ENCODE measurements around the gene ALDH1A1. TPM values are rescaled to one million over a fixed set of nuclear protein-coding genes. Genes with fewer than 3 reads are reported as not detected.

ALDH1A1 gene
- 4.4 and 7.6 TPM in 2 replicates for total RNA-seq (2014; rRNA removed; shearing (Covaris generic))

DNA sequence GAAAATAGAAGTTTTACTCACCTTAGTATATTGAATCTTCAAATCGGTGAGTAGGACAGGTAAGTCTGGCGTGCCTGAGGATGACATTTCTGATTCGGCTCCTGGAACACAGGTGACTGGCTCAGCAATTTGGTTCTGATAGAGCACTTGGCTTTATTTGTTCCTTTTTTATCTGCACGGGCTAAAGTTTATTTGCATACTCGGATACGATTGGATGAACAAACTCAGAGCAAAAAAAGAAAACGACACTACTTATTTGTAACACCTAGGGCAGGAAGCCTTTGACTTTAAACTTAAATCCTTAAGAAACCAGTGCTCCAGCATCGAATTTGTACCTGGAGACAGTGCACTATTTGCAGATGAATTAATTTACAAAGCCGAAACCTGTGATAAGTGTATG is at the start of gene ALDH1A1:
ALDH1A1 (minus strand) TSS at position 140 of the 400 bp plus-strand sequence; CDS start at position 87, 53 bp downstream.
- DNase-seq (ENCODE audit: low spot score) = no peak

DNA sequence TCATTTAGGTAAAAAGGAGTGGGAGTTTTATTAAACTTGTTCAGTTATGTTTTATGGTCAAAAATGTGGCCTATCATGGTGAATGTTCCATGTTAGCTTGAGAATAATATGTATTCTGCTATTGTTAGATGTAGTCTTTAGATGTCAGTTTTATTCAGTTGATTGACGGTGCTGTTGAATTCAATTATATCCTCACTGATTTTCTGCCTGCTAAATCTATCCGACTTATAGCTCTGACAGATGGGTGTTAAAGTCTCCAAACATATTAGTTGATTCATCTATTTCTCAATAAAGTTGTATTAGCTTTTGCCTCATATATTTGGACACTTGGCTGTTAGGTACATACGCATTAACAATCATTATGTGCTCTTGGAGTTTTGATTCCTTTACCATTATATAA is 49.0 kb upstream of the ALDH1A1 start:
- DNase-seq (ENCODE audit: low spot score) = no peak

DNA sequence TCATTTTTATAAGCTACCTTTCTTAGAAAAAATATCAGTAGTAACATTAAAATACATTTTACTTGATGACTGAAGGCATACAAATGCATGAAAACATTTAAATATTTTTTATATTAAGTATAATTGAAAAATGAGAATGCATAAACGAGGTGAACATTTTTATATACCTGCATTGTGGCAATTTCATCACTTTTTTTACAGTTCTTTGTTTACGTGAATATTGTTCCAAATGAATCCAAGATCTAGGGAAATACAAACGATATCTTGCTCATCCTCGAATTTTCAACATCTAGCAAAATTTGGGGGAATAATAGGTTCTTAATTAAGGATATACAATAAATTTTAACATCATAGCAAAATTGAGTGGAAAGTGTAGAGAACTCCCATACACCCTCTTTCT is 45.5 kb upstream of the ALDH1A1 start:
- no peak for DNase-seq (ENCODE audit: low spot score)

DNA sequence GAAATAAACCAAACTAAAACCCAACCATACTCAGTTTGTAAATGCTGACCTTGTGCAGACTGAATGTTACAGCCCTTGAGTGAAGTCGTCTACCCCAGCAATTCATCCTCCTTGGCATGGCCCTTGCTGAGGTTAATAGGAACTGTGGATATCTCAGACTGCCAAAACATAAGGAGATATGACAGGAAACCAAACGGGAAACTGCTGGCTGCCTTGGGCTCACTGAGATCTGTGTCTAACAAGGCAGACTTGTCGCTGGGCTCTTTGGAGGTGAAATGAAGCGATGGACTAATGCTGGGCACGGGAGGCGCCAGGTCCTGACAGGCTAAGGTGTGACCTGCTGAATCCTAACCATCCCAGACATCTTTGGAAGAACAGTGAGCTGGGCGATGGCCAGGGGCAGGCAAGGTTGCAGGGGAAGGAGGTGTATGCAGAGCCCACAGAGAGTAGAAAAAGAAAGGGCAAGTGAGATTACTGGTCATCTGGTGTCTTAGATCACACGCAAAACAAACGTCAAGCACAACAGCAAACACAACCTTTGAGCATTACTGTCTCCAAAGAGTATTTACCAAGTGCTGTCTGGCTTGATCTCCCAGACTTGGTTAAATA is 44.6 kb upstream of the ALDH1A1 start:
- no peak for DNase-seq (ENCODE audit: low spot score)

DNA sequence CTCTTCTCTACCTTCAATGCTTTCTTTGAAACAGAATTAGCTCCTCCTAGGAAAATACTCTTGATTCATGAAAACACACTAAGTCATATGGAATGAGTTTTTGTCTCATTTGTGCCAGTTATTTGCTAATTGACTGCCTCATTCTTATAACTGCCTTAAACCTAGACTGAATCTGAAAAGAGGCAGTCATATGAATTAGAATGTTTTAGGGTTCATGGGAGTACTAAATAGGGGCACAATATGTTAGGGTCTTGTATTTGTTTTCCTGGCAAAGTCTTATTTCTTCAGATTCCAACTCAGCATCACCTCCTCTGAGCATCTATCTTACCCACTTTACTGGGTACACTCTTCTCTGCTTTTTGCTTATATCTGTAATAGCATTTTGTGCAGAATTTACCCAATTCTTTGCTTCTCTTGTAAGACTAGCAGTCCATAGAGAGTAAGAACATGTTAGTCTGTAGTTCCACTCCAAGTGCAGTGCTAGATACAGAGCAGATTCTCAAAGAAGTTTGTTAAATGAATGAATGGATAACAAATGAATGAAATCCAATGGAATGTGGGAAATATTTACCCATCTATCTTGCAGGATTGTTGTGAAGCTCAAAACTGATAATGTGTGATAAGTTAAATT is 43.9 kb upstream of the ALDH1A1 start:
- DNase-seq (ENCODE audit: low spot score) = no peak

DNA sequence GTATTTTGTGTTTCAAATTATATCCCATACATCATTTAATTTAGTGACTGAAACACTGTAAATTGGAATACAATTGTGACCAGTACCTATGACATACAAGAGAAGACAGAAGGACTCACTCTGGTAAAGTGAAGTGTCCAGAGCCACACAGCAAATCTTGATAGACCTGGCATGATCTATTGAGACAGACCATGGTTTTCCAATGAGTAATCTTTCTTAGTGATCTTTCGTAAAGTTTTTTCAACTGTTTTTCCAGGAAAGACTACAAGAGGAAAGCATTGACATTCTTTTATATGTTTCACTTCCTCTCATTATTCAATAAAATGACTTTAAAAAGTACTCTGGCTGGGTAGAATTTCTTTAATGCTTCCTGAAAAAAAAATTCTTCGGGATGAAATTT is 43.3 kb upstream of the ALDH1A1 start:
- no peak for DNase-seq (ENCODE audit: low spot score)

DNA sequence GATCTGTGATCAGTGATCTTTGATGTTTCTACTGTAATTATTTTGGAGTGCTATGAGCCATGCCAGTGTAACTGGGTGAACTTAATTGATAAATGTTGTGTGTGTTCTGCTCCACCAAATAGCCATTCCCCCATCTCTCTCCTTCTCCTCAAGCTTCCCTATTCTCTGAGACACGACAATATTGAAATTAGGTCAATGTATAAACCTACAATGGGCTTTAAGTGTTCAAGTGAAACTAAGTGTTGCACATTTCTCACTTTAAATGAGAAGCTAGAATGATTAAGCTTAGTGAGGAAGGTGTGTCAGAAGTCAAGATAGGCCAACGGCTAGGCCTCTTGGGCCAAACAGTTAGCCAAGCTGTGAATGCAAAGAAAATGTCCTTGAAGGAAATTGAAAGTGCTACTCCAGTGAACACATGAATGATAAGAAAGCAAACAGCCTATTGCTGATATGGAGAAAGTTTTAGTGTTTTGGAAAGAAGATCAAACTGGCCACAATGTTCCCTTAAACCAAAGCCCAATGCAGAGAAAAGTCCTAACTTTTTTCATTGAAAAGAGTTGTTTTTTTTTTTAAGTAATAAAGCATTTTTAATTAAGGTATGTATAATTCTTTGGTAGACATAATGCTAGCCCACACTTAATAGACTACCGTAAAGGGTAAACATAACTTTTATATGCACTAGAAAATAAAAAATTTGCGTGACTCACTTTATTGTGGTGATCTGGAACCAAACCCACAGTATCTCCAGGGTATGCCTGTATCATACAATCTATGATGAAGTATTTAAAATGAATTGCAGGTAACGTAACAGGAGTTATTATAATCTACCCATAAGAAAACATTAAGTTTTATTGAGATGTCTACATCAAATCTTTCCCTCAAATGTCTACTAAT is 42.5 kb upstream of the ALDH1A1 start:
- no peak for DNase-seq (ENCODE audit: low spot score)

DNA sequence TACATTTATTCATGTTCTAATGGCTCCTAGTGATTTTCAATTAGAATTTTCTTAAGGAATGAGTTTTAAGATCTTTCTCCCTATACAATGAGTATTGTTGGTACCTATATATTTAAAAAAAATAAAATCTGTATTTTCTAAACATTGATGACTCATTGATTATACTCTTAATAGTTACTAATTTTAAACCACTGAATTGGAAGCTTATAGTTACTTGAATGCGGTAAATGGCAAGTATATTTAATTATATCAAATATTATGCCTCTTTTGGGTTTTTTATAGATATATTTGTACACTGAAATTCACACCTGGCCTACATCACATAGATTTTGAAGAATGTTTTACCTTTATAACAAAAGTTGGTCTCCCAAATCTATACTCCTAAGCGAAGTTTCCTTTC is 38.9 kb upstream of the ALDH1A1 start:
- no peak for DNase-seq (ENCODE audit: low spot score)

DNA sequence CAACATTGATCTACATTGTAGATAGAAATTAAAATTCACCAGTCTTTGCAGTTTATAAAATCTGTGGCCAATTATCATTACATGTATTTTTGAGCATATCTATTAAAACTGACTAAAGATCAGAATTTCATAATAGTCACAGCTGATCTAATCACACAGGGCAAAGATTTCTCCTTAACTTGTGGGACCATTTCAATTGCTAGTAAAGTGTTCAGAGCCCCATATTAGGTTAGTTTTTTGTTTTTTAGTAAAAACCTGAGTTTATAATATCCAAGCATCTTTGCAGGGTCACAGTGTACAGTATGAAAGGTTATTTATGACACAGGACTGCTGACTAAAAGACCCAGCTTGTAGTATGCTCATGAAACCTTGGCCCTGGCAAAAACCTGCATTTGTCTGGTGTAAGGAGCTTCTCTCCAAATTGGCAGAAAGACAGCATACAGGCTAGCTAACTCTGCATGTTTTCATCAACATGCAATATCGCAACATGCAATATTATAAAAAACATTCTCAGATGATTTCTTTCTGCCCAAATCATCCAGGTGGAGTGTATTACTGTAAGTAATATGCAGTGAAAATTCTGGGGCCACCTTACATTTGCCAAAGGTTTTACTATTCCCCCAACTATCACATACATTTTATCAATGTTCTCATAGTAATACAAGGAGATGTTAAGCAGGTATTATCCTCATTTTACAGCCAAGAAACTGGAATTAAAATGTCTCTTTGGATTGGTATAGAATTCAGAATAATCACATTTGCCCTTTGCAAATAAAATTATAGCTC is 37.7 kb upstream of the ALDH1A1 start:
- no peak for DNase-seq (ENCODE audit: low spot score)

DNA sequence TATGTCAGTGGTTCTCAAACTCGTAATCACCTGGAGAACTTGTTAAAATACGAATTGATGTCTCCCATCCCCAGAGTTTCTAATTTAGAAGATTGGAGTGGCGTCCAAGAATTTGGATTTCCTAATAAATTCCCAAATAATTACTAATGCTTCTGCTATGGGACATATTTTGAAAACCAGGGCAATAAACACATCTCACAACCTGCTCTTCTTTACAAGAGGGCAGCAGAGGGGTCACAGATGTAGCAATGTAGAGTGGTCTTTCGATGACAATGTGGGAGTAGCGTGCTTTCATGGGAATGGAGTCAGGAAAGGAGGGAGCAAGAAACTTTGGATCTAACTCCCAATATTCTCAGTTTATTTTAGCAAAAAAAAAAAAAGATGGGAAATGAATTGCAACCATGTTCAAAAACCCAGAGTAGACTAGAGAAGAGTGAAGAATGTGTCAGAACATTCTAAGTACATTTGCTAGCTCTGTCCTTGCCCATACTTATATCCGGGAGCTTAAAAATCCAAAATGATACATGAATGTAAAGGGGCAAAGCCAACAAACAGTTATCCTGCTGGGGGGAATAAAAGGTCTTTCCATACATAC is 33.8 kb upstream of the ALDH1A1 start:
- DNase-seq (ENCODE audit: low spot score) = no peak

DNA sequence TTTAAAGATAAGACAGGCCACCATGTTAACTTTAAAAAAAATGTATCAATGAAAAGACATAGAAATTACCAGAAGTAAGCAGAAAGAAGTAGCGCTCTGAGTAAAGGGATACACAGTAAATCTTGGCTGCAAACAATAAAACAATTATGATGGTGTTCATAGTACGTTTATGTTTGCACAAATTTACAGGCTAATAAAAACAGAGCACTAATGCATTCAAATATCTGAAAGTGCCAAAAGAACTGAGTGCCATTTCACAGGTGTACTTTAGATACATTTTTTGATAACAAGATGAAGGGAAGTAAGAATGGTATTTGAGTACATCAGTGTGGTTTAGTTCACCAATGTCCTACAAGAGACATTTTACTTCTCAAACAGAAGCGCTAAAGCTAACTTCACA is 32.9 kb upstream of the ALDH1A1 start:
- no peak for DNase-seq (ENCODE audit: low spot score)

DNA sequence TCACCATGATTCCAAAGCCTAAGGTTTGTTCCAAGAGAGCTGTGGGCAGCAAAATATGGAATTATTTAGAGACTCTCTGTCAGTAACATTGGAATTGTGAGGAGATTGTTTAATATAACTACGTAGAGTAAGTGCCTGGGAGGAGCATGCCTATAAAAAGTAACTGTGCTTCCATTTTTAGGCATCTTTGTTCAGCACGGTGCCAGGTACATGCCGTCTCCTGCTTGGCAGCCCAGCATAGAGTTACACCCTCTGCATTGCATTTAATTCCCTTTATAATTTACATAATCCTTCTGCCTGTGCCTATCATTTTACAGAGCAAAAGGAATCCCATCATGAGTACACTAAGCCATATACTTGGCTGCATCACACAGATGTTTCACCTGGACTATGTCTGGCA is 32.1 kb upstream of the ALDH1A1 start:
- DNase-seq (ENCODE audit: low spot score) = no peak

DNA sequence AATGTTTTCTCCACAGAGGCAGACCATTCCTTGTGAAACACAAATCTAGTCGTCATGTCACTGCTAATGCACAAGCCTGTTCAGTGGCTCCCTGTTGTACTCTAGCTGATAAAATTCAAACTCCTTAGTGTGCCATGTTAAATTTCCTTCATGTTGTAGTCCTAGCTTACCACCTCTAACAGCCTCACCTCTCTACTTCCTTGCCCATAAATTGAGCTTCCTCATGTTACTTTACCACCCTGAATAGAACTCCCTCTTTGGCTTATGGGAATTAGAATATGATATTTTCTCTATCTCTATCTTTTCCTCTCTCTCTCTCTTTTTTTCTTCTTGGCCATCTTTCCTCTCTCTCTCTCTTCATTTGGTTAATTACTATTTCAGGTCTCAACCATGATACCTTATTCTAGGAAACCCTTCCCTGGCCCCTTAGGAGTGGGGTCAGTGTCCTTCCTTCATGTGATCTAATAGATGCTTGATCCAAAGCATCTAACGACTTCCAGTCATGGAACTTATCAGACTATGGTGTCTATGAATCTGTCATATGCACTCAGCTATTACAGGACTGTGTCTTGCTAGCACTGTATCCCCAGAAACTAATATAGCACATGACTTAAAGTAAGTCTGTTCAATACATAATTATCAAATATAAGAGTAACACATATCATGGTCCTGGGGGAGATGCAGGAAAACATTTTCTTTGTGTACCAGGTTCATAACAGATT is 31.5 kb upstream of the ALDH1A1 start:
- no peak for DNase-seq (ENCODE audit: low spot score)

DNA sequence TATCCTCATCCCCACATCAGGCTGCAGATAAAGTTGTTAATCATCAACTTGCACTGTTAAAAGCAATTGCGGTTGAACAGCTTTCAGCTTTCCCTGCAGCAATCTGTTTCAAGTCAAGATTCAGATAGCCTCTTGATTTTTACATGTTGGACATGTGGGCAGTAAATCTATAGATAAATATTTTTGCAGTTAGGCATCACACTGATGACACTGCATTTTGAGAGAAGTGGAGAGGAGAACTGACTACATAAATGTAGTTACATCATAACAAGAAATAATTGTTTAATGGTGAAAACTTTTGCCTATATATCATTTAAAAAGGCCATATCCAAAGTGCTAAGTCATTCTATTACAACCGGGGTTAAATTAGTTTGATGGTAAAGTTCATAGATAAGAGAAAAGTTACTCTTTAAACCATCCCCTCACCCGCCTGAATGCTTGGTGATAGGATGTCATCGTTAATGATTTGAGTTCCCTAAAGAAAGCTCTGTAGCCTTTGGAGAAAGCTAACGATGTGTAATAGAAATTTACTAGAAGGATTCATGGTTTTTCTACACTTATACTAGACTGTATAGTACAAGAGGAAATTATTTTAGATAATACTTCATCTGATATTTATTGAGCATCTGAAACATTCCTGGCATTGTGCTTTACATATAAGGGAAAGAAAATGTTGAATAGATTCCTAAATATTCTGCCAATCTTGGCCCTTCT is 30.8 kb upstream of the ALDH1A1 start:
- DNase-seq (ENCODE audit: low spot score) = no peak

DNA sequence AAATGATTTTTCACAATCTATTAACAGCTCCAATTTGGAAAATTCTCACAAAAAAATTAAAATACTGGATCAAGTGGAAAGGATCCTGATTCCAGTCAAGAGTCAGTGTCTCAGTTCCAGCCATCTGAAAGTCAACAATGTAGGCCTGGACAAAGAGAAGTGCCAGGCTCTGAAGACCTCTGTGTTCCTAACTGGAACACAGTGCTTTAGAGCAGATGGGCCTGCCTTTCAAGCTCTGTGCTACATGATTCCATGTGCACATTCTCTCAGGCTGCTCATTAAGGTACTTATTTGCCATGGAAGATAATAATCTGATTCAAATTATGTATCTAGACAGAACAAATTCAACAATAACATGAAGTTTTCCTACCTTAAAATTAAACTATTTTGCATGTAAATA is 30.2 kb upstream of the ALDH1A1 start:
- DNase-seq (ENCODE audit: low spot score) = no peak

DNA sequence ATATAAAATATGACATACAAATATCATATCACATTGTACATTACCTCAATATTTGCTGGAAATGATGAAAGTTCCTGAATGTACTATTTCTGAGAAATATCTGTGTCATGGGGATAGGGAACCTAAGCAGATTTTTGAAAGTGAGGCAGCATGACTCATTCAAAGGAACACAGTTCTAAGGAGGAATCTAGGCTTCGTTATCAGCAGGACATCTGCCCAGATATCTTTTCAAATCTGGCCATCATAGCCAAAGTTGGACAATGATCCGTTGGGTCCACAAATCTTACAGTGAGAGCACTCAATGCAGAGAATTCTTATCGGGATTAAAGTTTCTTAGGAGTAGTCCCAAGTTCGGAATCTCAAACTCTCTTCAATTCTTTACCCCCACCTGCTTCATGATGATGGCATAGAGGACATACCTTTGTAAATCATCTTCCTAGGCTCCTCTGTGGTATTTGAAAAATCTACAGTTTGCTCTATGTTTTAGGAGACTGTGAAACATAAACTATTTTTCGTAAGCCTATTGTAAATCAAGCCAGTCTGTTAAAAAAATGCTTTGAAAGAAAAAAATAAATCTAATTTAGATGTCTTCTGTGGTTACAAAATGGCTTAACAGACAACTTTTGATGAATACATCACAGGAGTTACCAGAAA is 29.4 kb upstream of the ALDH1A1 start:
- DNase-seq (ENCODE audit: low spot score) = no peak

DNA sequence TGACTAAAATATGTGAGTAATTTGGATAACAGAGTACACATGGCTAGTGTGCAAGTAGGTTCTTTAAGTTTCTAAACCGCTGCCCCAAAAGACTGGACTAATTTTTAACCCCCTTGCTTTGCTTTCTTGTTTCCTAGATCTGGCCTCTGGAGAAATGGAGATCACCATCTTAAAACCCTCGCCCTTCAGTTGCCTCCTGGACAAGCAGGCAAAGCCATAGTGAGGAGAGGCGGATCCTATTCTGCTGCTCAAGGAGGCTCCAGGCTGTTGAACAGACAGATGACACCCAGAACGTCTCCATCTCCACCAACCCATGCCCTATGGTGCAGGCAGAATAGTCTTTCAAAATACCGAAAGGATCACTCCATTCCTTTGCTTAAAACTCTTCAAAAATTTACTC is 28.6 kb upstream of the ALDH1A1 start:
- DNase-seq (ENCODE audit: low spot score) = no peak

DNA sequence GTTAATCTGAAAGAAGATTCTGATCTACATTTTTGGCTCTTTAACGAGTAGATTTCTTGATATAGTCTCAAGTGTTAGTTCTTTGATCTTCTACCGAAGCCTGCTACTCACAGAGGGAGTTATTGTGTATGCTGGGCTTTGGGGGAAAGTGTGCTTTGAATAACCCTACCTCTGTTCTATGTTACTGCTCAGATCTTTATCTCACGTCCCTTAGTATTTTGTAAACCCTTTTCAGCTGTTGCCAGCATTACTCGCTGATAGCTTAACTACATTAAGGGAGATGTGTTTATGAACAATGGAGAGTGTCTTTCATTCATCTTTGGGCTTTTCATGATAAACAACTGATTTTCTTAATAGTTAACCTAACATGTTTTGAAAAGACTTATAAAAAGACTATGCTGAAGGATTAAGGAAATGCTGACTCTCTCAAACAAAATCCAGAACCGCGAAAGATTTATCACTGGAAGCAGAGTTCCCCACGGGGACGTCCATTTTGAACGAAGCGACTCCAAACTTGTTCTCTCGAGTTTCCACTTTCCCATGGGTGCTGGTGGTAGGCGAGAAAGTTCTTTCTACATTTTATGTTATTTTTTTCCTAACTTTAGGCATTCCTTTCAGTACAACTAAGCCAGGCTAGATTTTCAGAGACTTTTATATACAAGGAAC is 27.9 kb upstream of the ALDH1A1 start:
- no peak for DNase-seq (ENCODE audit: low spot score)

DNA sequence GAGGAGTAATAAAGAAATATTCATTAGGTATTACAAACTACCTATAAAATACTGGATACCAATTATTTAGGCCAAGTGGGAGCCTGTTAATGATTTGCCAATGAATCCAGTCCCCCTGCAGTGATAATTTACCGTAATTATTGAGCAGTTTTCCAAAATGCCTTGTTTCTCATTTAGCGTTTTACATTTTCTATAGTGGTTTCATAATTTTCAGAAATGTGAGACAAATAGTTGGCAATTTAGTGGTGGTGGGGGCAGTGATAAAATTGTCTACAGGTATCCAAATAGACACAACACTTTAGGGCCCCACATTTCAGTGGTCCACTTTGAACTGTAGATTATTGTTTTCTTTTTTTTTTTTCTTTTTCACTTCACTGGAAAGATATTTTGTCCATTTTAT is 27.3 kb upstream of the ALDH1A1 start:
- no peak for DNase-seq (ENCODE audit: low spot score)
